Measurements from ENCODE around the gene LMNTD2. TPM values are rescaled to one million over a fixed set of nuclear protein-coding genes. Genes with fewer than 3 reads are reported as not detected.
A peak's percentile ranks its signal among the peaks of the same experiment; 100 is the strongest.

LMNTD2 gene
- total RNA-seq, 1 donor from 2014 or later, result 0.14 TPM

- intact Hi-C loops (cut with DNase I), result loop anchor here (5.0 kb wide), 1 partner anchor 70 kb away; the partner anchor contains the start of gene SCT
- no peak for DNase-seq (ENCODE audit: missing footprints)
- ATAC-seq, result no peak
Observed at GRCh38 chr11:557328-558132, 3.0 kb downstream of the LMNTD2 start.

- intact Hi-C loops (cut with DNase I), result loop anchor here (5.0 kb wide), 1 partner anchor 71 kb away; the partner anchor contains the start of gene SCT
- DNase-seq (ENCODE audit: missing footprints), result no peak
- no peak for ATAC-seq
Observed at GRCh38 chr11:556662-557256, 3.8 kb downstream of the LMNTD2 start.

- DNase-seq (ENCODE audit: missing footprints), result no peak
- intact Hi-C loops (cut with DNase I), result loop anchor here (1.0 to 5.0 kb wide), 2 partner anchors 71 to 167 kb away; partner anchors contain the start of gene SCT
- ATAC-seq, result no peak
Observed at GRCh38 chr11:555780-556661, 4.5 kb downstream of the LMNTD2 start.

- DNase-seq (ENCODE audit: missing footprints), result no peak
- no peak for ATAC-seq
- intact Hi-C loops (cut with DNase I), result loop anchor here (1.0 to 5.0 kb wide), 2 partner anchors 72 to 168 kb away; partner anchors contain the start of gene SCT
Observed at GRCh38 chr11:555227-555779, 5.2 kb downstream of the LMNTD2 start.

- peak; percentile 64 for ATAC-seq
- intact Hi-C loops (cut with DNase I), result loop anchor here (1.0 to 5.0 kb wide), 2 partner anchors 73 to 169 kb away; partner anchors contain the start of gene SCT
- no peak for DNase-seq (ENCODE audit: missing footprints)
Observed at GRCh38 chr11:554428-555226, 5.9 kb downstream of the LMNTD2 start.

GRCh38 chr11:553988-554340, 6.6 kb downstream of the LMNTD2 start:
- no peak for ATAC-seq
- intact Hi-C loops (cut with DNase I), result no loop called here
- no peak for DNase-seq (ENCODE audit: missing footprints)

GRCh38 chr11:553083-553987, 7.2 kb downstream of the LMNTD2 start:
- ATAC-seq (no peak), DNase-seq (ENCODE audit: missing footprints) (no peak)
- intact Hi-C loops (cut with DNase I), result no loop called here

GRCh38 chr11:551596-551995, 8.9 kb downstream of the LMNTD2 start:
- DNase-seq (ENCODE audit: missing footprints), result no peak
- intact Hi-C loops (cut with DNase I), result no loop called here
- no peak for ATAC-seq

- DNase-seq (ENCODE audit: missing footprints) (no peak), ATAC-seq (no peak)
- intact Hi-C loops (cut with DNase I), result no loop called here
Observed at GRCh38 chr11:551131-551530, 9.4 kb downstream of the LMNTD2 start.

GRCh38 chr11:550746-551085, 9.8 kb downstream of the LMNTD2 start:
- ATAC-seq (no peak), DNase-seq (ENCODE audit: missing footprints) (no peak)
- intact Hi-C loops (cut with DNase I), result no loop called here

GRCh38 chr11:550021-550745, 10.4 kb downstream of the LMNTD2 start:
- no peak for DNase-seq (ENCODE audit: missing footprints)
- no peak for ATAC-seq
- intact Hi-C loops (cut with DNase I), result no loop called here

- no peak for ATAC-seq
- intact Hi-C loops (cut with DNase I), result no loop called here
Observed at GRCh38 chr11:548700-549603, 11.6 kb downstream of the LMNTD2 start.

GRCh38 chr11:545171-545570, 15.4 kb downstream of the LMNTD2 start:
- intact Hi-C loops (cut with DNase I), result no loop called here
- DNase-seq (ENCODE audit: missing footprints) (no peak), ATAC-seq (no peak)

More at GRCh38 chr11:548700-549603, 11.6 kb downstream of the LMNTD2 start:
- no peak for DNase-seq (ENCODE audit: missing footprints)

GRCh38 chr11:544817-545166, 15.7 kb downstream of the LMNTD2 start:
- DNase-seq (ENCODE audit: missing footprints) (no peak), ATAC-seq (no peak)
- intact Hi-C loops (cut with DNase I), result no loop called here

- no peak for DNase-seq (ENCODE audit: missing footprints)
- intact Hi-C loops (cut with DNase I), result no loop called here
- no peak for ATAC-seq
Observed at GRCh38 chr11:541433-541885, 19.1 kb downstream of the LMNTD2 start.

Measured in Right ventricle myocardium inferior (tissue), 1 donor.